Stimulated activated CD4-positive, alpha-beta T cell treated with anti-CD3 and anti-CD28 coated beads, Interleukin-12 subunit alpha, Interleukin-12 subunit beta, amount 100 ng/mL, for 4 hours (primary cell): ENCODE results near the gene PSME3.

Experiments
- DNase-seq: peaks from one replicate; pipeline ENCODE4 v3.0.0-alpha.2; 2020

The PSME3 gene

GRCh38 chr17:42832934-42833766 is at the start of gene PSME3:
TSS of gene PSME3 (plus strand) at chr17:42833397. CDS start at chr17:42833632, 235 bp downstream.
- peak; percentile 86 for DNase-seq

DNA sequence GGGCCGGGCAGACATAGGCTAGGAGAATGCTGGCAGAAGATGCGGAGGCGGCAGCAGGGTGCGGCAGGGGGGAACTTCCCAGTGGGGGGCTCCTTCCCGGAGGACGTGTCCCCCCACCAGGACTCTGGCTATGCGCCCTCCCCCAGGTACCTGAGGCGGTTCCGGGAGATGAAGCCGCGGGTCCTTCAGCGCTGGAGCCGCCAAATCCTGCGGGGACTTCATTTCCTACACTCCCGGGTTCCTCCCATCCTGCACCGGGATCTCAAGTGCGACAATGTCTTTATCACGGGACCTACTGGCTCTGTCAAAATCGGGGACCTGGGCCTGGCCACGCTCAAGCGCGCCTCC is 49.4 kb upstream of the PSME3 start:
- DNase-seq, result no peak

DNA sequence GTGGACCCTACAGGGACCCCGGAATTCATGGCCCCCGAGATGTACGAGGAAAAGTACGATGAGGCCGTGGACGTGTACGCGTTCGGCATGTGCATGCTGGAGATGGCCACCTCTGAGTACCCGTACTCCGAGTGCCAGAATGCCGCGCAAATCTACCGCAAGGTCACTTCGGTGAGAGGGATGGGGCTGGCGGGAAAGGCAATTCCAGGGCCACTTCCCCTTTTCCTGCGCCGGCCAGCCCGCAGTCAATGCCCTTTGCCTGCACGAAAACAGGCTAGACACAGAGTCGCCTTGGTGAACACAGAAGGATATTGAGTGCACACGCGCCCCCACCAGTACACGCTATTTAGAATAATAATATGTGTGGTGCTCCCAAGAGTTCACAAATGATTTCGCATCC is 48.8 kb upstream of the PSME3 start:
- no peak for DNase-seq

DNA sequence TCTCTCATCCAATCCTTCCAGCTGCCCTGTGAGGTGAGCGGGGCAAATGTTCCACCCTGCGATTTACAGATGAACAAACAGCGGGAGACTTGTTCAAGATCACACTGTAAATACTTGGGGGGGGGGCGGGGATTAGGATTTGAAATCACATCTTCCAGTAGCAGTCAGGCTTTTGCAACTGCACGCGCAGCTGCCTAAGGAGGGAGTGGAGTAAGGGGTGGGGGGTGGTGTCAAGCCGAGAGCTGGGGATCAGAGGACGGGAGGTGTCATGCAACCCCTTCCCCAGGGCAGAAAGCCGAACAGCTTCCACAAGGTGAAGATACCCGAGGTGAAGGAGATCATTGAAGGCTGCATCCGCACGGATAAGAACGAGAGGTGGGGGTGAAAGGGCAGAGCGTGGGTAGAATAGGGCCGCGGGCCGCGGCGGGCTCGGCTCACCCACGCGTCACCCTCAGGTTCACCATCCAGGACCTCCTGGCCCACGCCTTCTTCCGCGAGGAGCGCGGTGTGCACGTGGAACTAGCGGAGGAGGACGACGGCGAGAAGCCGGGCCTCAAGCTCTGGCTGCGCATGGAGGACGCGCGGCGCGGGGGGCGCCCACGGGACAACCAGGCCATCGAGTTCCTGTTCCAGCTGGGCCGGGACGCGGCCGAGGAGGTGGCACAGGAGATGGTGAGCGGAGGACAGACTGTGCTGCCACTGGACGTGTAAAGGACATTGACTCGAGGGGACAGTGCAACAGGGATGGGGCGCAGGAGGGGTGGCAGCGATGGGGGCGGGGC is 48.2 kb upstream of the PSME3 start:
- no peak for DNase-seq

DNA sequence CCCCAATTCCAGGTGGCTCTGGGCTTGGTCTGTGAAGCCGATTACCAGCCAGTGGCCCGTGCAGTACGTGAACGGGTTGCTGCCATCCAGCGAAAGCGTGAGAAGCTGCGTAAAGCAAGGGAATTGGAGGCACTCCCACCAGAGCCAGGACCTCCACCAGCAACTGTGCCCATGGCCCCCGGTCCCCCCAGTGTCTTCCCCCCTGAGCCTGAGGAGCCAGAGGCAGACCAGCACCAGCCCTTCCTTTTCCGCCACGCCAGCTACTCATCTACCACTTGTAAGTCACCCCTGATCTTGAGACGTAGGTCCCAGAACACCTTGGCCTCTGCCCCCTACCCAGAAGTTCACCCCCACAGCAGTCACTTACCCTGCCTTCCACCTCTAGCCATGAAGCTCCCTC is 45.9 kb upstream of the PSME3 start:
- DNase-seq, result no peak

GRCh38 chr17:42791948-42792347 is 41.2 kb upstream of the PSME3 start:
- no peak for DNase-seq

DNA sequence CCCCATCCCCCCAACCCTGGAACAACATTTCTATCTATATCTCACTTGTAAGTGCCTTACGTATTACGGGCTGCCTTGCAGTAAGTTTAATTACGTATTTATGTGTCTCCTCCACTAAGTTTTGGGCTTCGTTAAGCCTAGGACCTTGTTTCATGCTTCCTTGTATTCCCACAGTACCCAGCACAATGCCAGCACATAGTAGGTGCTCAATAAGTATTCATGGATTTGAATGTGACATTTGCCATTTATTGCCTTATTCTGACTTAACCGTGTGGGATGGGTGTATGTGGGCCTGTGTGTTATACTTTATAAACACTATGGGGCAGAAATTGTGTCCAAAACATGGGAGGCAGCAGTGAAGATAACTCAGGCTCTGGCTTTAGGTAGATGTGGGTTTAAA is 40.7 kb upstream of the PSME3 start:
- DNase-seq, result no peak

DNA sequence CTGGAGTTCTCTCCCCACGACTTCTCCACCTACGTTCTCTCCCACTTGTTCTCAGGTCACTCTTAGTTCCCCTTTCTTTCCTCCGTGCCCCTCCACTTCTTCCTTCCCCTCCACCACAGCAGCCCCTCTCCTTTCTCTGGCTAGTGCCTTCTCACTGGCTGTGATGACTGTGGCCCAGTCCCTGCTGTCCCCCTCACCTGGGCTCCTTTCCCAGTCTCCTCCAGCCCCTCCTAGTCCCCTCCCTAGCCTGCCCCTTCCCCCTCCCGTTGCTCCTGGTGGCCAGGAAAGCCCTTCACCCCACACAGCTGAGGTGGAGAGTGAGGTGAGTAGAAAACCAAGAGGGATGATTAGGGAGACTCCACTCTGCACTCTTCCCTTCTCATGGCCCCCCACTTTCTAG is 38.1 kb upstream of the PSME3 start:
- DNase-seq, result no peak

DNA sequence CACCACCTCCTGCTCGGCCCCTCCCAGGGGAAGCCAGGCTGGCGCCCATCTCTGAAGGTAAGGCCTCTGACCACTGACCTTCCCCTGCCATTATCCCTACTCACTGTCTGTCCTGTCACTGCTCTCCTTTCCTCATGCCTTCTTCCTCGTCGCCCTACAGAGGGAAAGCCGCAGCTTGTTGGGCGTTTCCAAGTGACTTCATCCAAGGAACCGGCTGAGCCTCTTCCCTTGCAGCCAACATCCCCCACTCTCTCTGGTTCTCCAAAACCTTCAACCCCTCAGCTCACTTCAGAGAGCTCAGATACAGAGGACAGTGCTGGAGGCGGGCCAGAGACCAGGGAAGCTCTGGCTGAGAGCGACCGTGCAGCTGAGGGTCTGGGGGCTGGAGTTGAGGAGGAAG is 37.7 kb upstream of the PSME3 start:
- no peak for DNase-seq

DNA sequence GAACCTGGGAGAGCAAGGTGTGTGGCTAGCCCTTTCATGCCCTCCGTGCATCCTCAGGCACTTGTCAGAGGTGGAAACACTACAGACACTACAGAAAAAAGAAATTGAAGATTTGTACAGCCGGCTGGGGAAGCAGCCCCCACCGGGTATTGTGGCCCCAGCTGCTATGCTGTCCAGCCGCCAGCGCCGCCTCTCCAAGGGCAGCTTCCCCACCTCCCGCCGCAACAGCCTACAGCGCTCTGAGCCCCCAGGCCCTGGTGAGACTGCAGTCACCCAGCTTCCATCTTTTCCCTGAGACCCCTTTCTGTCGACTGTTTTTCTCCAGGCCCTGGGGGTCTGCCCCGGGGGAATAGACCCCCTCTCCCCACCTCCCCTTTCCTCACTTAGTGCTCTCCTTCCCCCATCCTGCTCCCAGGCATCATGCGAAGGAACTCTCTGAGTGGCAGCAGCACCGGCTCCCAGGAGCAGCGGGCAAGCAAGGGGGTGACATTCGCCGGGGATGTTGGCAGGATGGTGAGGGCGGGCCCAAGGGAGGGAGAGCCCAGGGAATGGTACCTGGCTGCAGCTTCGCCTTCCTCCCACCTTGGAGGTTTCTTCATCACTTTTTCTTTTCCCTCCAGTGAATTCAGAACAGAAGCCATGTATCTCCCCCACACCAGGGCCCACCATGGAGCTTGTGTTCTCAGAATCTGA is 37.0 kb upstream of the PSME3 start:
- no peak for DNase-seq

DNA sequence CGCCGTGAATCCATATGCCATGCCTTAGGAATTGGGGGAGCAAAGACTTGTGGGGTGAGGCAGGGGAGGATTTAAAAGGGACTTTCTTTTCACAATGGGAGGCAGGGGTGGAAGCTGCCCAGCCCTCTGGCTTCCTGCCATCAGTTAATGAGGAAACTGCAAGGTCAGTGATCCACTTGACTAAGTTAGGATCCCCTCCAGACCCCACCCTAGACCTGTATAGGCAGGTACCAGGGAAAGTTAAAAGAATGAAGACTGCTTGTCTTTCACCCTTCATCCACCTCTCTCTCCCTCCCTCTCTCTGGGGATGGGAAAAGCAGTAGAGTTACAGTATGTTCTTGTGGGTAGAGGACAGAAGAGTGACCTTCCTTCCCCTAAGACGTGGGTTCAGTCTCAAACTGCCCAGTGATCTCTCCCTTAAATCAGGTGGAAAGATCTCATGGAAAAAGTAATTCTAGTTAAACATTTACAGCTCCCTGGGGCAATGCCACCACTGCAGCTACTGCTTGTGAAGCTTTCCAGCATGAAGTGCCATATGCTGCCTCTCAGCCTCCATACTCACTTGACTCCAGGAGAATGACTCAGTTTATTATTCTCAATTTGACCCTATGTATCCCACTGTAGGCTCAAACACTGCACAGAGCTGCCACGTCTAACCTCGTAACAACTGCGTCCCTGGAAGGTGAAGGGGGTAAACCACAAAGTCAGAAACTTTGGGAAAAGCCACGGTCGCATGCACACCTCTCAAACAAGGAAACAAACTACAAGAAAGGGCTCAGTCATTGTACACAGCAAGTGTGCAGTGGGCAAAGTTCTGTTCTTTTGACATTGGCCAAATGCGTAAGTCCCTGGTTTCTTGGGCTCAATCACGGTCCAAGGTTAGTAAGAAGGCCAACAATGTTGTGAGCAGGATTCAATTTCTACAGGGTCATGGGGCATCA is 35.9 kb upstream of the PSME3 start:
- no peak for DNase-seq

DNA sequence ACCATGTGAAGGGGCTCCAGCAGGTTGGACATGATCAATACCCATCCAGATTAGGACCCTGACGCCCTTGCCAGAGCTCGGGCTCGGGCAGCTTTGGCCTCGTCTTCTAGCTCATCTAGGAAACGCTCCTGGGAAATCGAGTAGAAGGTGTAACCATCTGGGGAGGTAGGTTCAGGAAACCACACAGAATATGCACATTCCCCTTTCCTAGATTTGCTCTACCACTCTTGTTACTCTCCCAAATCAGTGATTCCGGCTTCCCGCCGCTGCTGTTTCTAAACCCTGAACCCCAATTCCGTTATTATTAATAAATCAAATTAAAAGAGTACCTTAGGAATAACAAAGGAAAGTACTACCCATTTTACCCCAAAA is 35.2 kb upstream of the PSME3 start:
- DNase-seq, result no peak

DNA sequence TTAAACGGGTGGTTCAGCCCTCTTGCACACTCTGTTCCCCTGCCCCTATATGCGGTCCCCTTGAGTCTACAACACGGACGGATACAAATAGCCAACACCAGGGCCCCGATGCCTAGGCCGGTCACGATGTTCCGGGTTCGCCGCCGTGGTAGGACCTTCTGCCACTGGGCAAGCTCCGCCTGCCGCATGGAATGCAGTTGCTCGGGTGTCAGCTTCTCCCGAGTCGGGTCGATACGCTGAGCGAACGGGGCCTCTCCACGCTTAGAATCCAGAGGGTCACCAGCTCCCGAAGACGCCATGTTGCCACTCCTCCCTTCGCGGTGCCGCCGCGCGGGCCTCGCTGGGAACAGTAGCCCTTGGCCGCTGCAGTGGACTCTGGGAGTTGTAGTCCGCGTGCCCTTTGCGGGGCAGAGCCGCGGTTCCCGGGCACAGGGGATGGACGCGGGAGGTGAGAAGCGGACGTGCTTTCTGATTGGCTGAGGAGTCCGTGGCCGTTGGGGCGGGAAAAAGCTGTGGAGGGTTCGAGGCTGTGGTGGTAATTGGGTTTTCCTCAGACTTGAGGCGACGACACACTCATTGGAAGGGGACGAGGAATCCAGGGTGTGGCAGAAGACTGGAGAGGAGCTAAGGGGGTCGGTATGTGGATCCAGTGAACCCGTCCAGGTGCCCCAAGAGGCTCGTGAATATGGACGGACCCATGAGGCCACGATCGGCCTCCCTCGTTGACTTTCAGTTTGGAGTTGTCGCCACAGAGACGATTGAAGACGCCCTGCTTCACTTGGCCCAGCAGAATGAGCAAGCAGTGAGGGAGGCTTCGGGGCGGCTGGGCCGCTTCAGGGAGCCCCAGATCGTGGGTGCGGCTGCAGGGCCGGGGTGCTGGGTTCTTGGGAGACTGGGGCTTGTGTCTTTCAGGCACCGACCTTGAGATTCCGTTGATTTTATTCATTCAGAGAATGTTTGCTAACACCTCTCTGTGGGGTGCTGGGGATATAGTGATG is 34.5 kb upstream of the PSME3 start, which contains the start of the genes CNTD1 and COA3:
Gene CNTD1 (plus strand): TSS at position 479 of the 998 bp plus-strand sequence. CDS start 207 bp downstream, at position 686.
Gene COA3 (minus strand): TSS at position 322 of the 998 bp plus-strand sequence. CDS start 23 bp downstream, at position 299.
- DNase-seq, result peak; percentile 75

DNA sequence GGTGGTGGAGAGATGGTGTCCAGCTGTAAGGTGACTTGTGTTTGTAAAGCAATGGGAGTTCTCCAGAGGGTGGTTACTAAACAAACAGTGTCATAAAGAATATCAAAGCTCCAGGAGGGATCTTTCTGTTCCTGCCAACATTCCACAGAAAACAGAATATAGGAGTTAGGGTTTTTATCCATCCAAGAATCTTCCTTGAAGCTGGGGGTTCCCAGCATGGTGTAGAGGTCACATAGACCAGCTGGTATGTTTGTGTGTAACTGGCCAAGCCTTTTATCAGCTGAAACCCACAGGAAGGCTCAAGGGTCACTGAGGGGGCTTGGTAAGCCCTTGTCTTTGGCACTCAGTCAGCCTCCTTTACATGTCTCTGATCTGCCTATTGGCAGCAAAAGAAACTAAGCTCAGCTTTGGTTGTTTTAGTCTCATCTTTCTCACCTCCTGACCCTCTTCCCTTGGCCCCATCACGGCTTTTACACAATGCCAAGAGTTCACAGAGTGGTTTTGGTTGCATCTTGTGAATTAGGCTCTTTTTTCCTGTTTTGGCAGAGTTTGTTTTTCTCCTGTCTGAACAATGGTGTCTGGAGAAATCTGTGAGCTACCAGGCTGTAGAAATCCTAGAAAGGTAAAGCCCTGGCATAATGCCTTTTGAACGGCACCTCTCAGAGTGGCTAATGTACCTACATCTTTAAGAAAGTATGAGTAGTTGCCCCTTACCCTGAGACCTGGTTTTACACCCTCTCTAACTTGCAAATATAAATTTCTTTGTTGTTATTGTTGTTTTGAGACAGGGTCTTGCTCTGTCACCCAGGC is 29.9 kb upstream of the PSME3 start:
- no peak for DNase-seq

DNA sequence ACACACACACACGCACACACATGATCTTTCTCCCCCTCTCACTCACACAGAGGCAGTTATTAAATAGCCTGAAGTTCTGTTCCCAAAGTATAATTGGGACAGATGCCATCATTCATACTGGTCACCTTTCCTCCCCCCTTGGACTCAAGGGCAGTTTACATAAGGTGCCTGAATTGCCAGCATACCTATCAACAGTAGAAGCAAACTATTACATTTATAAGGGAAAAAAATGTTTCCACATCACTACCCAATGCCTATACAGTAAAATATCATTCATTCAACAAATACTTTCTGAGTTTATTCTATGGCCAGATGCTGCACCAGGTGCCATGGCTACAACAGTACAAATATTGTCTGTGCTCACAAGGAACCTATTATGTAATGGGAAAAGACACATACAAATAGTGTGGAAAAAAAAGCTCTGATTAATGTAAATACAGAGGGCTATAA is 28.3 kb upstream of the PSME3 start:
- DNase-seq, result no peak

DNA sequence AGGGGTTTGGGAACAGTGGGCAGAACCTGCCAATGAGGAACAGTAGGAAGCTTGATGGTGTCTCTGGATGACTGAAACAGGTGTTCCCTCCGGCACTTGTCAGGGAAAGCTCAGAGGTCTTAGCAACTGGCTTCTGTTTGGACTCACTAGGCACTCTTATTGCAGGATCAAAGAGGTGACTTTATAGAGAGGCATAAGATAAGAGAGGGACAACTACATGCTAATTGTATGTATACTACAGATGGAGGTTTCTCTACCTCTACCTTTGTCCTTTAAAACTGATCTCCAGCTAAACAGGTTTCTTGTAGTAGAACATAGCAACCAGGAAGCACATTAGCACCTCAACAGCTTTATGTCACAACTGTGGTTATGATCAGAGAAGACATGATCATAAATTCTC is 26.9 kb upstream of the PSME3 start:
- no peak for DNase-seq

- DNase-seq, result no peak
These were observed 23.9 kb upstream of the PSME3 start for GRCh38 chr17:42809250-42809649.

GRCh38 chr17:42814633-42815399 is 18.4 kb upstream of the PSME3 start:
- DNase-seq, result no peak

- no peak for DNase-seq
These were observed 15.3 kb upstream of the PSME3 start for GRCh38 chr17:42817866-42818265.
